Medulla oblongata (tissue), 1 donor: ENCODE results near the gene CDC42SE2.

ENCODE experiments used
- DNase-seq: peaks from one replicate; pipeline ENCODE4 v3.0.0-alpha.2; 2015; ENCODE audit errors: extremely low spot score

The CDC42SE2 gene, protein sequence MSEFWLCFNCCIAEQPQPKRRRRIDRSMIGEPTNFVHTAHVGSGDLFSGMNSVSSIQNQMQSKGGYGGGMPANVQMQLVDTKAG

DNA sequence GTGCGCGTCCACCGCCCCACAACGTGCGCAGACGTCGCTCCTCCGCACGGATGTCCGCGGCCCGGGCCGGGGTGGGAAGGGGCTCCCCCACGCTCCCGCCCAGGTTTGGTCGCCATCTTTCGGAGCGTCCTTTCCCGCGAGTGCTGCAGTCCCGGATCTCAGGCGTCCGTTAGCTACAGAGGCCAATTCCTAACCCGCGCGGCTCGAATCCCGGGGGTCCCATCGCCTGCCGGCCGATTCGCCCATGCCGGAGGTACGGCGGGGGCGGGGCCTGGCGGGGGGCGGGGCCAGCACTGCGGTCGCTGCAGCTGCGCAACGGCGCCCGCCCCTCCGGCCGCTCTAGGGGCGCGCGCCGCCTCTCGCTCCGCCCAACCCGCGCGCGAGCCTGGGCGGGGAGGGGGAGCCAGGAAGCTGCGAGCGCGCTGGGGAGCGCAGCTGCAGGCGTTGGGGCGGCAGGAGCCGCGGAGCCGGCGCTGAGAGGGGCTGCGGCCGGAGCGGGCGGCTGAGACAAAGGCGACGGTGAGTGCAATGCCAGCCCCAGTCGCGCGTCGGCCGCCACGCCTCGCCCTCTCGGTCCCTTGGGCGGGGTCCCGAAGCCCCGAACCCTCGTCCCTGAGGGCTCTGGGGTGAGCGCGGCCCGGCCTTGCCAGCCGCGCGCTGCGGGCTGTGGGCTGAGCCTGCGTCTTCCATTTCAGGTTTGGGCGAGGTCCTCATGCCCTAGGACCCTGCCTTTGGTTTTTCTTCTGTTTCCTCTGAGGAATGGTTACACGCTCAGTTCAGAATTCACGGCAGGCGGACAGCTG, at the start of gene CDC42SE2:
TSS of gene CDC42SE2 (plus strand) at position 406 of the 803 bp plus-strand sequence. CDS start 95,441 bp downstream, outside the sequence.
- peak; percentile 96 for DNase-seq

DNA sequence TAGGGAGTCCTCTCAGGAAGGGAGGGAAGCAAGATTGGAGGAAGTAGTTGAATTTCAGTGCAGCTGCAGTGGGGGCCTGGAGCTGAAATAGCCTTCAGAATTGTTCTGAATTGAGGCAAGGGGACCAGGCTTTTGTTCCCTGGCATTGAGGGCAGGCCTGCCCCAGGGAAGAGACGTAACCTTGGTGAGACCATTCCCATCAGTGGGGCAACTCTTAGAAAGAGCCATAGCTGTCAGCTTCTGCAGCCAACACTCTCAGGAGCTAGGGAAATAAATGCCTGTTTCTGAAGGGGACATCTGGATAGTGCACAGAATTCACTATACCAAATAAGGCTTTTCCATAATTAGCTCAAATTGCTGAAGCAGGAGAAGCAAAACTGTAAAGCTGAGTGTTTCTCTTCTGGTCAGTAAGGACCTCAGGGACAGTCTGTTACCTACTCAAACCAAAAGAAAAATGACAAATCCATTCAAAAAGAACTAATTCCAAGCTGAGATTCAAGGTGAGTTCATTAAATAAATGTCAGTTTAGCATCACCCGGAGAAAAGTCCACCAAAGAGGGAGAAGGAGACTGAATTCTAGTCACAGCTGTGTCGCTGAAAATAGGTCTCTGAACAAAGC, 49.1 kb upstream of the CDC42SE2 start:
- no peak for DNase-seq

DNA sequence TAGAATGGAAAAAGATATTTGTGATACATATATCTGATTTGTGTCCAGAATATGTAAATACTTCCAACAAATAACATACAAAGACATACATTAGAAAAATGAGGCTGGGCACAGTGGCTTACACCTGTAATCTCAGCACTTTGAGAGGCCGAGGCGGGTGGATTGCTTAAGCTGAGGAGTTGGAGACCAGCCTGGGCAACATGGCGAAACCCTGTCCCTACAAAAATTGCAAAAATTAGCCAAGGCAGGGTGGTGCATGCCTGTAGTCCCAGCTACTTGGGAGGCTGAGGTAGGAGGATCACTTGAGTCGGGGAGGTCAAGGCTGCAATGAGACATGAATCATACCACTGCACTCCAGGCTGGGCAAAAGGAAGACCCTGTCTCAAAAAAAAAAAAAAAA, 46.1 kb upstream of the CDC42SE2 start:
- no peak for DNase-seq

DNA sequence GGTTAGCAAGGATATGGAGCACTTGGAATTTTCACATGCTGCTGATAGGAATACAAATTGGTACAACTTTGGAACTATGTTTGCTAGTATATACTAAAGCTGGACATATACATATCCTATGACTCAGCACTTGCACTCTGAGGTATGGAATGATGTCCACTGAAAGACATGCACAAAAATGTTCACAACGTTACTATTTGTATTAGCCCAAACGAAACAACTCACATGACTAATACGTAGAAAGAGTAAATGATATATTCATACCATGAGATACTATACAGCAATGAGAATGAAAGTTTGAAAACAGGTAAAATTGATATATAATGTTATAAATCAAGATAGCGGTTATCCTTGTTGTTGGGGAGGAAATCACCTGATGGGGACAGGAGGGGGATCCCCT, 45.5 kb upstream of the CDC42SE2 start:
- DNase-seq, result no peak

DNA sequence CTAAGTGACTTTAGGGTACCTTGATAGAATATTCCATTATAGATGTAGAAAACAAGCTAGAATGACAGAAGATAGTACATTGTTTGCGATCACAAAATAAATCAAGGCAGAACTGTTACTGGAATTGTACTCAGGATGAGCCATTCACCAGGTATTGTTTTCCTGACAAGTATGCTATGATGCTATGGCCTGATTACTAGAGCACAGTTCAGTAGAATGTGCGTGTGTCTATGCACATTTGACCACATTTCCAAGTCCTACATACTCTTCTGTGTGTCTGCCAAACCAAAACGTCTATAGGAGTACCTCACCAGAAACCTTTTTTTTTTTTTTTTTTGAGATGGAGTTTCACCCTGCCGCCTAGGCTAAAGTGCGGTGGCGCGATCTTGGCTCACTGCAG, 43.3 kb upstream of the CDC42SE2 start:
- no peak for DNase-seq

DNA sequence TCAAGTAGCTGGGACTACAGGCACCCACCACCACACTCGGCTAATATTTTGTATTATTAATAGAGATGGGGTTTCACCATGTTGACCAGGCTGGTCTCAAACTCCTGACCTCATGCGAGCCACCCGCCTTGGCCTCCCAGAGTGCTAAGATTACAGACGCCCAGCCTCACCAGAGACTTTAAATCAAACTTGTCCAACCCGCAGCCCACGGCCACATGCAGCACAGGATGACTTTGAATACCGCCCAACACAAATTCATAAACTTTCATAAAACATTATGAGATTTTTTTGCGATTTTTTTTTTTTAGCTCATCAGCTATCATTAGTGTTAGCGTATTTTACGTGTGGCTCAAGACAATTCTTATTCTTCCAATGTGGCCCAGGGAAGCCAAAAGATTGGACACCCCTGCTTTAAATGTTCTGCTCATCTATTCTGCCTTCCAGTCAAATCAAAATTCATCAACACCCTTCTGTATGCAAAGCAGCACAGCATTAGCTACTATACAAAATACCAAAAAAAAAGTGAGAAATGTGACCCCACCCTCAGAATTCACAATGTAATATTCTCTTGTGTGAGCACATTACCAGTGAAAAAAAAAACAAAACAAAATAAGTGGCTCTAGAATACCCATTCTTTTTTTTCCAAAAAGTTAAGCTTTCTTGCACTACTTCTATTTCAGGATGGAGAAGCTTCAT, 42.7 kb upstream of the CDC42SE2 start:
- no peak for DNase-seq

DNA sequence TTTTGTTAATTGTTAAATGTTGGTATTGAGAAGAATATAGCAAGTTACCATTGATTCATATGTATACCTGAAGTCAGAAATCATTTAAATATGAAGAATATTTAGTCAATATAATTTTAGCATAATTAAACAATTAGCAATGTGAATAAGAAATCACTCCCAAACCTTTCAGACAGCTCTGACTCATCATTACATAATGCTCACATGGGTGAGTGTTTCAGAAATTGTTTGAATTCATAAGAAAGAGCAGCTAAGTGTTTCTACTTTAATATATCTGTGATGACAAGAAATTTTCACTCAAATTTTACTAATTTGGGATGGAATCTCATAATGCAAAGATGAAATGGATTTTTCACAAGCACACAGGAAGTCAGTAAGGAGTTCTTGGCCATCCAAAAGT, 42.0 kb upstream of the CDC42SE2 start:
- DNase-seq, result no peak

DNA sequence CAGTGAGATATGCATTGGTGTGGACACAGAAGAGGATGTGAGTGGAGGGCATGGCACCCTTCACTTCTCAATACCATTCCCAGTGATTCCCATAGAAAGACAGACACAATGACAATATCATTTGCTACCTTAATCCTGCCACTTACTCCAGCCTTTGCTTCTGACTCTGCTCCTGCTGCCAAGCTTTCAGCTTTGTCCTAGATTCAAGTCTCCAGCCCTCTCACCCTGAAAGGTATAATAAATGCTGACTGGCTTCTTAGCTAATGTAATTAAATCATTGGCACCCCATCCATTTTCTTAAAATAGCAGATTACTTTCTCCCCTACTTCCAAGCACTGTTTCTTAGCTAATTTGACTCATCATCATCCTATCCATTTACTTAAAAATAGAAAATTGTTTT, 41.1 kb upstream of the CDC42SE2 start:
- no peak for DNase-seq

DNA sequence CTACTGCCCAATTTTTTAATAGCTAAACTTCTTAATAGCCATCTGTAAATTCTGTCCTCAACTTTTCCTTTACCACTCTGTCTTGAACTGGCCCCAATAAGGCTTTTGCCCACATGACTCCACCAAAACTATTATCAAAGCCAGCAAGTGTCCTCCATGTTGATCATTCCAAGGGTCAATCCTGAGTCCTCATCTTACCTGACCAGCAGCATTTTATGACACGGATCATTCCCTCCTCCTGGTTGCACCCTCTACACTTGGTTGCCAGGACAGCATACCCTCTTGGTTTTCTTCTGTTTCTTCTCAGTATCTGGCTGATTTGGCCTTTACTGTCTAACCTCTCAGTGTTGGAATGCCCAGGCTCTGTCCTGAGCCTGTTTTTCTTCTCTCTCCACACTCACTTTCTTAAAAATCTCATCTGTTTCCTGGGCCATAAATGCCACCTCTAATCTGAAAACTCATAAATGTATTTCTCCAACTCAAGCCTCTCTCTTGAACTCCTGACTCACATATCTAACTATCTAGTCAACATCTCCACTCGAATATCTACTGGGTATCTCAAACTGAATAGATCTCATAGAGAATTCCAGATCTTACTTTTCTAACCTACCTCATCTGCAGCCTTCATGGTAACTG, 40.0 kb upstream of the CDC42SE2 start:
- DNase-seq, result no peak

DNA sequence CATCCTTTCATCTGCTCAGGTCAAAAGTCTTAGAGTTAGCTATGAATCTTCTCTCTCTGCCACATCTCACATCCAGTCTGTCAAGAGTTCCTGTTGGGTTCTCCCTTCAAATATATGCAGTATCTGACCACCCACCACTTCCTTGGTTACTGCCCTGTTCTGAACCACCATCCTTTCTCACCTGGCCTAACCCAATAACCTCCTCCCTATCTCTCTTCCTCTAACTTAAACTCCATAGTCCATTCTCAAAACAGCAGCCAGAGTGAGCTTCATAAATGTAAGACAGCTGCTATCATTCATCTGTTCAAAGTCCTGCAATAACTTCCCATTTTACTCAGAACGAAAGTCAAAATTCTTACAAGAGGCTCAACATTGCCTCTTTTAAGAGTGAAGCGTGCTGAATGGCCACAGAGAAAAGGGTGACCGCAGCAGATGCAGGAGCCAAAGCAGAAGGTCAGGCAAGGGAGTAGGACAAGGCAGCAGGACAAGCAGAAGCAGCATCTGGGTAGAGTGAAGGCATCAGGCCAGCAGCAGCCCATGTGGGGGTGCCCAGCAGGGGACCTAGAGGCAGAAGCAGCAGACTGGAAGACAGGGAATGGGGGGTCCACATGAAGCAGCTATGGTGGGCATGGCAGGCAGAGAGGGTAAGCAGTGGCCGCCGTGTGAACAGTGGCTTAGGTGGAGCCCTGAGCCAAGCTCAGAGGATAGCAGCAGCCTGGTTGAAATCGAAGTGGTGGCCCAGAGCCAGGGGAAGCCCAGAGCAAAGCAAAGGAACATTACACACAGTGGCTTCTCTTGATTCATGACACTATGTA, 39.3 kb upstream of the CDC42SE2 start:
- peak; percentile 79 for DNase-seq

DNA sequence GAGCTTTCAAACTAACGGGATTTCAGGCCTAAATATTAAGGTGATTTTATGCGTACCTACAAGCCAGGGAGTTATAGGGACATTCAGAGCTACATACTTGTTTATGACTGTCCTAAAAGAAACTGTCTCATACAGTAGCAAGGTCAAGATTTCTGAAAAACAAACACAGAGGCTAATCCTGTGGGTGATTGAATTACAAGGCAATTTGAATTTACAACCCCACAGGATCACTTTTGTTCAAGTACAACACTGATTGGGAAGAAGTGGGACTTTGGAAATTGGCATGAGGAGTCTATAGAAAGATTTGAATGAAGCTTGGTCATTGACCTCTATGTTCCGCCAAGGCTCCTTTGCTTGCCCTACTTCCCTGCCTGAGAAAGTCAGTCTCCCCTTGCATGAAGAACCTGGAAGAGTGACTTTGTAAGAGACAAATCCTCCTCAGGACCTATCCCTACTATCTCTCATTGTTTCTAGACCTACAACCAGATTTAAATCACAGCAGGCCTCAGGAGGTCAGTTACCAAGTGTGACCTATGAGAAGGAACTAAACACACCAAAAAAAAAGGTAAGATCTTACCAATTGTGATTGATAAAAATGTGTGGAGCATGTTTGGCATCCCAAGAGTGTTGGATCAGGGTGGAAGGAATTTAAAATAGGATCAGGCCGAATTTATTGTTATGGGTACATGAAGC, 38.4 kb upstream of the CDC42SE2 start:
- no peak for DNase-seq

DNA sequence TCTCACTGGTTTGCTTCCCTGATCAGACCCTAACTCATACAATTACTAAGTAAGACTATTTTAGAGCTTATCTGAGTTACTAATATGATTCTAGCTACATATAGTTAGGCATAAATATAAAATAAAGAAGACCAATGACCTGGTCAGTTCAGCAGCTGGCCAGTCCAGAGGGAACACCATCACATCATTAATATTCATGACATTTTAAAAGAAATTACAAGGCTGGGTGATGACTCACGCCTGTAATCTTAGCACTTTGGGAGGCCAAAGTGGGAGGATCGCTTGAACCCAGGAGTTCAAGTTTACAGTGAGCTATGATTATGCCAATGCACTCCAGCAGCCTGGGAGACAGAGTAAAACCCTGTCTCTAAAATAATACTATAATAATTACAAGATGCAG, 37.0 kb upstream of the CDC42SE2 start:
- no peak for DNase-seq

DNA sequence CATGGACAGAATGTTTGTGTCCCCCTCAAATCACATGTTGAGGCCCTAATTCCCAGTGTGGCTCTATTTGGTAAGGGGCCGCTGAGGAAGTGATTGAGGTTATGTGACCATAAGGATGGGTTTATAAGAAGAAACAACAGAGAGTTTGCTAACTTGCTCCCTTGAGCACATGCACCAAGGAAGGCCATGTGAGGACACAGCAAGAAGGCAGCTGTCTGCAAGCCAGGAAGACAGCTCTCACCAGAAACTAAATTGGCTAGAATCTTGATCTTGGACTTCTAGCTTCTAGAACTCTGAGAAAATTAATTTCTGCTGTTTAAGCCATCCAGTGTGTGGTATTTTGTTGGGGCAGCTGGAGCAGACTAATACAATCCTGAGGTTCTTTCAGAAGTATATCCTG, 35.2 kb upstream of the CDC42SE2 start:
- DNase-seq, result no peak

DNA sequence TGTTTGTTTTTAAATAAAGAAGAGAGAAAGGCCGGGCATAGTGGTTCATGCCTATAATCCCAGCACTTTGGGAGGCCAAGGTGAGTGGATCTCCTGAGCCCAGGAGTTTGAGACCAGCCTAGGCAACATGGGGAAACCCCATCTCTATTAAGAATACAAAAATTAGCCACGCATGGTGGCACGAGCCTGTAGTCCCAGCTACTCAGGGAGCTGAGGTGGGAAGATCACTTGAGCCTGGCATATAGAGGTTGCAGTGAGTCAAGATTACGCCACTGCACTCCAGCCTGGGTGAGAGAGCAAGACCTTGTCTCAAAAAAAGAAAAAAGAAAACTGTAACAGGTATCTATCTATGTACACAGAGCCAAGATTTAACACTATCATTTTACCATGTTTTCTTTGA, 34.2 kb upstream of the CDC42SE2 start:
- no peak for DNase-seq

DNA sequence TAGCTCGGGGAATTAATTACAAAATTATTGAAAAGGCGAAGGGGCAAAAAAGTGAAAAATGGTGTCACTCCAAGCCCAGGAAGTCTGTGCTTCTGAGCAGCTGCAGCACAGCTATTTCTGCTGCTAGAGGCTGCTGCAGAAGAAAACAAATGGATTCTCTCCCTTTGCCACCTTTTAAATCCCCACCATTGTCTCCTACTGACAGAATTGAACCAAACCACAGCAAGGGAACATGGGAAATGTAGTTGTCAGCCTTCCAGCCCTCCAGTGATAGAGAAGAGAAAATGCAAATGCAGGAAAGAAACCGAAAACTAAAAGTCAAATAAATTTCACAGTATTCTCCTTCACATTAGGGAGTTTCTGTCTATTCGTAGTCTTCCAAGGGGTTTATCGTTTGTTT, 33.4 kb upstream of the CDC42SE2 start:
- peak; percentile 72 for DNase-seq

DNA sequence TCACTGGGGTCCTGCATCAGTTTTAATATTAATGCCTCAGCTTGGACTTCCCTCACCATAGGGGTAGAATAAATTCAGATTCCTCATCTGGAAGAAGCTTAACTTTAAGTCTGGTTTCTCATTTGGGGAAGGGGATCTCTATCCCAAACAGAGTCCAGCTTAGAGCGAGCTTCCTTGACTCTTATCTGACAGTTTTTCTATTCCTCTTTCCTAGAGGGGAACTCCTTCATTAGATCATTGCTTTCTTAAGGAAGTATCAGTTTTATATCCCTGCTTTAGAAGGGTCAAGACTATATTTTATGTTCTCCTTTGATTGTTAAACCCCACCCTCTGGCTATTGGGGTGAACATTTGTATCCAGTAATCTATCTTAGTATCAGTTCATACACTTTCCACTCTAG, 24.2 kb upstream of the CDC42SE2 start:
- no peak for DNase-seq

DNA sequence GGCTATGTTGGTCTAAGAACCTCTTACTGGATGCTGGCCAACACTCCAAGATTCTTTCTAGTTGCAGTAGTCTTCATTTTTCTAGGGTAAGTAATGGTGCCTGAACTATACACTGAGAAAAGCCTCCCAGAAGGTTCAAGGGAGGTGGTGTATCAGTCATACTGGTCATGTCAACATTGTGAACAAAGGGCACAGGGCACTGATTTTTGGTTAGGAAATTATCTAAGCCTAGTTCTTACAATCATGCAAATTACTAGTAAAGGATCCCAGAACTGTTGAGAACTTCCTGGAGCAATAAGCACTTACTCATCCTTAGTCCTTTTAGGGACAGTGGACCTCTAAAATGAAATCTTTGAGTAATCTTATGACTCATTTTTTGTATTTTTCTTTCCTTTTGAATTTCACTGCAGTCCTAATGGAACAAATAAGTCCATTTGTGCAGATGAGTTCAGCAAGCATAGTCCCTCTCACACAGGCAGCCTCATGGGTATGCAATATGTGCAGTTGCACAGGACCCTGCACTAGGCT, 21.1 kb upstream of the CDC42SE2 start:
- DNase-seq, result no peak

DNA sequence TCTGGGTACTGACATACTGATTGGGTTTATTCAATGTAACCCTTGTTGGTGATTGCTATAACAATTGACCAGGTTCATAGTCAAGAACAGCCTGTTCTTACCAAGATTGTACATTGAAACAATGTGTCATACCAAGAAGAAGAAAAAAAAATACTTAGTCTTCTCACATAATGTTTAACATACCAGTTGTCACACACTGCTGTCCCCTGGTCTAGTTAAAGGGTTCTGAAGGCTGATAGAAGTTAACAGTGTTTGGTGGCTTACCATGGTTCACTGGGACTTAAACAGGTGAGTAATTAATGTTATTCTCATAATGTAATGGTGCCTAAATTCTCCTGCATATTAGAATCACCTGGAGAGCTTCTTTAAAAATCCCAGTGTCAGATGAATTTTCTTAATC, 18.5 kb upstream of the CDC42SE2 start:
- DNase-seq, result no peak

DNA sequence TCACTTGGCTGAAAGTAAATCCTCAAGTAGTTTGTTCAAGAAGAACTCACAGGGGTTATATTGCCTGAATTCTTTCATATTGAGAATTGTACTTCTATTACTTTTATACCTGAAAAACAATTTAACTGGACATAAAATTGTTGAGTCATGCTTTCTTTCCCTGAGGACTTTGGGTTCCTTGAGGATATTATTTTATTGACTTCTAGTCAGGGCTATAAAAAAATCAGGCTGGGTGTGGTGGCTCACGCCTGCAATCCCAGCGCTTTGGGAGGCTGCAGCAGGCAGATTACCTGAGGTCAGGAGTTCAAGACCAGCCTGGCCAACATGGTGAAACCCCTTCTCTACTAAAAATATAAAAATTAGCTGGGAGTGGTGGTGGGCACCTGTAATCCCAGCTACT, 17.9 kb upstream of the CDC42SE2 start:
- DNase-seq, result no peak

DNA sequence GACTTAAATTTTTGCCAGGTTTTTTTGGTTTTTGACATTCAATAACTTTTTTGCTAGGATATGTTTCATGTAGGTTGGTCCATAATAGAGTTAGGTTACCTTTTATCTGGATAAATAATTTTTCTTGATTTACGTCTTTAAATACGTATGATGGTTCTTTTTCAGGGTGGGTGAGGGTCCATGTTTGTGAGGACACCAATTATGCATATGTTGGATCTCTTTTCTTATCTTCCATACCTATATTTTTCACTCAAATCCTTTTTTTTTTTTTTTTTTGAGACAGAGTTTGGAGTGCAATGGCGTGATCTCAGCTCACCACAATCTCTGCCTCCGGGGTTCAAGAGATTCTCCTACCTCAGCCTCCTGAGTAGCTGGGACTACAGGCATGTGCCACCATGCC, 17.3 kb upstream of the CDC42SE2 start:
- no peak for DNase-seq
